GM23338 (cell line): ENCODE measurements around the gene SMURF2. TPM values are rescaled to one million over a fixed set of nuclear protein-coding genes. Genes with fewer than 3 reads are reported as not detected.

Experiments used
- ATAC-seq: fragments of 200-7000 bp; cut with Tn5 transposase; 3 replicates; pipeline ENCODE4 v1.9.1; 2020
- DNase-seq: peaks from one replicate; pipeline ENCODE4 v3.0.0-alpha.2; 2015; ENCODE audit warnings: low spot score
- H2AFZ ChIP-seq: fragments of 200-600 bp; sonication (generic); 2 replicates; pipeline ENCODE4 v1.8.0; 2016; ENCODE audit warnings: antibody characterized with exemption, mild to moderate bottlenecking, moderate library complexity
- H3F3A ChIP-seq: fragments of 200-600 bp; sonication (generic); replicated peaks from 2 replicates; pipeline ENCODE4 v1.8.0; 2017; ENCODE audit warnings: antibody characterized with exemption, mixed run types, low read depth
- H3K27ac ChIP-seq: fragments of 200-600 bp; sonication (generic); 2 replicates; pipeline ENCODE4 v1.6.1; 2016; ENCODE audit warnings: low read depth
- H3K27me3 ChIP-seq: fragments of 200-600 bp; sonication (generic); 2 replicates; pipeline ENCODE4 v1.8.0; 2016; ENCODE audit warnings: mild to moderate bottlenecking, mixed run types, moderate library complexity; ENCODE audit not compliant: insufficient read depth
- H3K36me3 ChIP-seq: fragments of 200-600 bp; sonication (generic); 2 replicates; pipeline ENCODE4 v1.8.0; 2016; ENCODE audit warnings: mild to moderate bottlenecking; ENCODE audit not compliant: insufficient read depth
- H3K4me1 ChIP-seq: fragments of 200-600 bp; sonication (generic); 2 replicates; pipeline ENCODE4 v1.8.0; 2016; ENCODE audit warnings: mild to moderate bottlenecking, moderate library complexity; ENCODE audit not compliant: insufficient read depth
- H3K4me2 ChIP-seq: fragments of 200-600 bp; sonication (generic); 2 replicates; pipeline ENCODE4 v1.7.1; 2017; ENCODE audit warnings: mixed run types
- H3K4me3 ChIP-seq: fragments of 200-600 bp; sonication (generic); 2 replicates; pipeline ENCODE4 v1.6.1; 2016; ENCODE audit warnings: mixed run types
- H3K79me2 ChIP-seq: fragments of 200-600 bp; sonication (generic); replicated peaks from 2 replicates; pipeline ENCODE4 v1.8.0; 2017; ENCODE audit warnings: mild to moderate bottlenecking; ENCODE audit not compliant: insufficient read depth
- H3K9me2 ChIP-seq: fragments of 200-600 bp; sonication (generic); 2 replicates; pipeline ENCODE4 v1.8.0; 2017; ENCODE audit not compliant: insufficient read depth
- H4K20me1 ChIP-seq: fragments of 200-600 bp; sonication (generic); replicated peaks from 2 replicates; pipeline ENCODE4 v1.8.0; 2017; ENCODE audit warnings: mild to moderate bottlenecking; ENCODE audit not compliant: insufficient read depth
- H3K27ac Mint-ChIP-seq: 2 replicates; pipeline ENCODE4 v1.8.0; 2020; ENCODE audit warnings: inconsistent platforms, mild to moderate bottlenecking, moderate library complexity, mixed read lengths
- H3K27me3 Mint-ChIP-seq: 3 replicates; pipeline ENCODE4 v1.8.0; 2022; ENCODE audit warnings: low read depth, mild to moderate bottlenecking, moderate library complexity, mixed read lengths, inconsistent platforms; ENCODE audit not compliant: insufficient read depth, poor library complexity
- H3K36me3 Mint-ChIP-seq: 3 replicates; pipeline ENCODE4 v1.8.0; 2021; ENCODE audit warnings: low read depth, mild to moderate bottlenecking, inconsistent platforms, moderate library complexity, mixed read lengths
- H3K4me1 Mint-ChIP-seq: 3 replicates; pipeline ENCODE4 v1.8.0; 2020; ENCODE audit warnings: mild to moderate bottlenecking, inconsistent platforms, mixed read lengths
- H3K4me3 Mint-ChIP-seq: 3 replicates; pipeline ENCODE4 v1.8.0; 2021; ENCODE audit warnings: moderate library complexity, mild to moderate bottlenecking, inconsistent platforms, mixed read lengths
- H3K9me3 Mint-ChIP-seq: 3 replicates; pipeline ENCODE4 v1.8.0; 2020; ENCODE audit warnings: moderate library complexity, mild to moderate bottlenecking, inconsistent platforms, mixed read lengths
- CREB1 ChIP-seq: fragments of 250-450 bp; sonication (Bioruptor Pico); IDR thresholded peaks from 2 replicates; pipeline ENCODE4 v1.5.0; 2020; ENCODE audit warnings: low read depth, mild to moderate bottlenecking, moderate library complexity
- CTCF ChIP-seq, 2 experiments: fragments of 200-600 bp in 1 of 2; sonication (generic) in 1 of 2; conservative IDR thresholded peaks; 2 replicates each; pipeline versions ENCODE4 v1.5.1 to v1.6.1; 2016 to 2017; ENCODE audit warnings: antibody characterized with exemption in 2 of 2, low read depth in 2 of 2, mild to moderate bottlenecking in 2 of 2, moderate library complexity in 1 of 2
- EZH2 ChIP-seq: fragments of 200-600 bp; sonication (generic); IDR thresholded peaks from one replicate; pipeline ENCODE4 v1.8.0; 2017; ENCODE audit warnings: antibody characterized with exemption, mild to moderate bottlenecking, low read depth; ENCODE audit not compliant: unreplicated experiment
- JUNB ChIP-seq: IDR thresholded peaks from one replicate; pipeline ENCODE4 v1.6.1; 2016; ENCODE audit warnings: antibody characterized with exemption; ENCODE audit not compliant: unreplicated experiment
- POLR2AphosphoS5 ChIP-seq: IDR thresholded peaks from 2 replicates; pipeline ENCODE4 v1.6.1; 2016; ENCODE audit warnings: antibody characterized with exemption, low read depth
- REST ChIP-seq: IDR thresholded peaks from one replicate; pipeline ENCODE4 v1.6.1; 2018; ENCODE audit warnings: antibody characterized with exemption; ENCODE audit not compliant: unreplicated experiment
- STAT1 ChIP-seq: IDR thresholded peaks from one replicate; pipeline ENCODE4 v1.6.1; 2016; ENCODE audit warnings: antibody characterized with exemption; ENCODE audit not compliant: unreplicated experiment
- ZNF331 ChIP-seq: fragments of 250-450 bp; sonication (Bioruptor Pico); IDR thresholded peaks from 2 replicates; pipeline ENCODE4 v1.5.0; 2020; ENCODE audit warnings: low read depth, mild to moderate bottlenecking, moderate library complexity
- ZNF462 ChIP-seq: fragments of 250-450 bp; sonication (Bioruptor Pico); IDR thresholded peaks from 2 replicates; pipeline ENCODE4 v1.5.0; 2020; ENCODE audit warnings: mild to moderate bottlenecking, moderate library complexity
- polyA plus RNA-seq: library from polyadenylated mRNA; unstranded; fragments of >200 nt; fragmentation: Nextera tagmentation; extraction: Ambion mirVana; gene quantifications from 2 replicates; pipeline ENCODE4 v1.2.1, GENCODE V29; 2016
- total RNA-seq: library from RNA; depleted of rRNA; stranded (reverse); fragments of >200 nt; shearing (Covaris generic); gene quantifications from 2 replicates; pipeline ENCODE4 v1.2.3, GENCODE V29; 2014

Gene SMURF2
- total and polyA plus RNA-seq, 2 experiments from 2014 or later, result 12.1 to 29.6 TPM

GRCh38 chr17:64686705-64687104, 24.6 kb upstream of the SMURF2 start (continued):
- TF ChIP-seq ZNF462 (CRISPR knock-in tag) (no peak), POLR2AphosphoS5 (no peak), CTCF (conservative IDR thresholded peaks at IDR 0.05; ENCODE audit: low read depth in 2 of 2) (no peak), JUNB (no peak), STAT1 (no peak)

DNA sequence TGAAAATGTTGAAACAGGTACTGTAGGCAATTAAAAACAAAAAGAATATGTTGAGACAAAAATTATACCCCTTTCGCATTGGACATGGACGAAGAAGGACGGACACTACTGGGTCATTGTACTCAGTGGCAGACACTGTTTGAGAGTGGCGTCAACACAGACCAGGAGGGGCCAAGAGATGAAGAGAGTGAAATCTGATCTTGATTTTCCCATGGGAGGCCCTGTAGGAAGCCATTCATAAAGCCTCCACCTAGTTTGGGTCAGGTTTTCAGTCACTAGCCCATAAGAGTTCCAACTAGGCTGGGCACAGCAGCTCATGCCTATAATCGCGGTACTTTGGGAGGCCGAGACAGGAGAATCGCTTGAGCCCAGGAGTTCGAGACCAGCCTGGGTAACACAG, 23.6 kb upstream of the SMURF2 start:
- DNase-seq (no peak), ATAC-seq (peak; percentile 53; the same call in 2 of the 3 replicates)
- Mint-ChIP-seq H3K36me3 (no peaks in the 10 kb centered on the region), H3K4me3 (no peak overlapping the region), H3K27ac (no peak overlapping the region), H3K27me3 (peaks cover 8% of the 10 kb centered on the region), H3K4me1 (peaks cover 5% of the 10 kb centered on the region), H3K9me3 (no peaks in the 10 kb centered on the region)
- Histone ChIP-seq H3K27me3 (no peaks in the 10 kb centered on the region), H3K9me2 (no peaks in the 10 kb centered on the region), H3K79me2 (no peaks in the 10 kb centered on the region), H2AFZ (peak overlapping the region; percentile 0; the same call in 1 of the 2 replicates), H3K36me3 (no peaks in the 10 kb centered on the region), H4K20me1 (no peaks in the 10 kb centered on the region), H3K4me2 (no peak overlapping the region), H3K4me1 (no peaks in the 10 kb centered on the region), H3F3A (no peaks in the 10 kb centered on the region), H3K27ac (no peak overlapping the region), H3K4me3 (no peak overlapping the region)
- no peak for TF ChIP-seq REST
- TF ChIP-seq ZNF331, result no peak
- TF ChIP-seq EZH2, result no peak
- TF ChIP-seq POLR2AphosphoS5, result no peak
- no peak for TF ChIP-seq CREB1 (CRISPR knock-in tag)
